HG02938 (cell line): ENCODE data around the gene CUX1.

Experiments
- ATAC-seq: cut with Tn5 transposase; IDR thresholded peaks from one replicate; pipeline ENCODE4 v1.9.1; 2021; ENCODE audit warnings: mild to moderate bottlenecking, moderate library complexity; ENCODE audit not compliant: unreplicated experiment

CUX1 gene

GRCh38 chr7:102080019-102080433 lies 262.6 kb downstream of the CUX1 start:
- ATAC-seq, result no peak

- ATAC-seq, result no peak
These were observed 263.2 kb downstream of the CUX1 start for GRCh38 chr7:102080434-102081243.

- no peak for ATAC-seq
These were observed 263.8 kb downstream of the CUX1 start for GRCh38 chr7:102081244-102081627.

GRCh38 chr7:102082693-102083368 lies 265.4 kb downstream of the CUX1 start:
- ATAC-seq, result no peak

GRCh38 chr7:102085218-102085772 lies 267.9 kb downstream of the CUX1 start:
- no peak for ATAC-seq

GRCh38 chr7:102089175-102090098 lies 272.0 kb downstream of the CUX1 start:
- ATAC-seq, result no peak

- no peak for ATAC-seq
These were observed 276.3 kb downstream of the CUX1 start for GRCh38 chr7:102093599-102094315.

GRCh38 chr7:102094316-102094650 lies 276.9 kb downstream of the CUX1 start:
- ATAC-seq, result no peak

GRCh38 chr7:102095321-102096011 lies 278.0 kb downstream of the CUX1 start:
- ATAC-seq, result no peak

GRCh38 chr7:102096012-102096332 lies 278.5 kb downstream of the CUX1 start:
- no peak for ATAC-seq

- ATAC-seq, result no peak
These were observed 279.4 kb downstream of the CUX1 start for GRCh38 chr7:102096706-102097427.

- no peak for ATAC-seq
These were observed 280.3 kb downstream of the CUX1 start for GRCh38 chr7:102097601-102098161.

- no peak for ATAC-seq
These were observed 281.6 kb downstream of the CUX1 start for GRCh38 chr7:102098986-102099385.

- no peak for ATAC-seq
These were observed 282.0 kb downstream of the CUX1 start for GRCh38 chr7:102099474-102099873.

- ATAC-seq, result no peak
These were observed 283.7 kb downstream of the CUX1 start for GRCh38 chr7:102101111-102101551.

- ATAC-seq, result no peak
These were observed 284.5 kb downstream of the CUX1 start for GRCh38 chr7:102101926-102102325.

- ATAC-seq, result no peak
These were observed 285.6 kb downstream of the CUX1 start for GRCh38 chr7:102103027-102103372.

- no peak for ATAC-seq
These were observed 286.8 kb downstream of the CUX1 start for GRCh38 chr7:102104245-102104644.

- no peak for ATAC-seq
These were observed 289.2 kb downstream of the CUX1 start for GRCh38 chr7:102106625-102107024.
